C4-2B (cell line): ENCODE results near the gene LRRC59.

ENCODE experiments used
- H3K27ac ChIP-seq: fragments of 450-650 bp; 2 replicates; pipeline ENCODE4 v1.5.1; 2017
- ZFX ChIP-seq: fragments of 450-650 bp; IDR thresholded peaks from 2 replicates; pipeline ENCODE4 v1.6.1; 2017
- TF ChIP-seq, protein P1 (sequence below): fragments of 450-650 bp; conservative IDR thresholded peaks from 2 replicates; pipeline ENCODE4 v1.5.1; 2017; ENCODE audit warnings: mild to moderate bottlenecking

Gene LRRC59

DNA sequence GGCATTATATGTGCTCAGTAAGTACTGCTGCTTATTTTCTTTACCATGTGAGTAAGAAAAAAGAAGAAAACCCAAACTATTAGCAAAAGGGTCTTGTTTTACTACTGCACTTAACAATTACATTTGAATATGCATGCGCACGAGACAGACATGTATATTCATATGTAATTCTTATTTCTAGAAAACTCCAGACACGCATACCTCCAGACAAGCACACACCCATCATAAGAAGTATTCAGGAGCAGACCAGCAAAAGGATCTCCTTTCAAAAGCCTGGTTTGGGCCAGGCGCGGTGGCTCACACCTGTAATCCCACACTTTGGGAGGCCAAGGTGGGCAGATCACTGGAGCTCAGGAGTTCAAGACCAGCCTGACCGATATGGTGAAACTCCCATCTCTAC, 7.8 kb downstream of the LRRC59 start:
- no peak for TF ChIP-seq ZFX
- TF ChIP-seq, protein P1, sequence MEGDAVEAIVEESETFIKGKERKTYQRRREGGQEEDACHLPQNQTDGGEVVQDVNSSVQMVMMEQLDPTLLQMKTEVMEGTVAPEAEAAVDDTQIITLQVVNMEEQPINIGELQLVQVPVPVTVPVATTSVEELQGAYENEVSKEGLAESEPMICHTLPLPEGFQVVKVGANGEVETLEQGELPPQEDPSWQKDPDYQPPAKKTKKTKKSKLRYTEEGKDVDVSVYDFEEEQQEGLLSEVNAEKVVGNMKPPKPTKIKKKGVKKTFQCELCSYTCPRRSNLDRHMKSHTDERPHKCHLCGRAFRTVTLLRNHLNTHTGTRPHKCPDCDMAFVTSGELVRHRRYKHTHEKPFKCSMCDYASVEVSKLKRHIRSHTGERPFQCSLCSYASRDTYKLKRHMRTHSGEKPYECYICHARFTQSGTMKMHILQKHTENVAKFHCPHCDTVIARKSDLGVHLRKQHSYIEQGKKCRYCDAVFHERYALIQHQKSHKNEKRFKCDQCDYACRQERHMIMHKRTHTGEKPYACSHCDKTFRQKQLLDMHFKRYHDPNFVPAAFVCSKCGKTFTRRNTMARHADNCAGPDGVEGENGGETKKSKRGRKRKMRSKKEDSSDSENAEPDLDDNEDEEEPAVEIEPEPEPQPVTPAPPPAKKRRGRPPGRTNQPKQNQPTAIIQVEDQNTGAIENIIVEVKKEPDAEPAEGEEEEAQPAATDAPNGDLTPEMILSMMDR = no peak
- H3K27ac ChIP-seq = no peak overlapping the region

DNA sequence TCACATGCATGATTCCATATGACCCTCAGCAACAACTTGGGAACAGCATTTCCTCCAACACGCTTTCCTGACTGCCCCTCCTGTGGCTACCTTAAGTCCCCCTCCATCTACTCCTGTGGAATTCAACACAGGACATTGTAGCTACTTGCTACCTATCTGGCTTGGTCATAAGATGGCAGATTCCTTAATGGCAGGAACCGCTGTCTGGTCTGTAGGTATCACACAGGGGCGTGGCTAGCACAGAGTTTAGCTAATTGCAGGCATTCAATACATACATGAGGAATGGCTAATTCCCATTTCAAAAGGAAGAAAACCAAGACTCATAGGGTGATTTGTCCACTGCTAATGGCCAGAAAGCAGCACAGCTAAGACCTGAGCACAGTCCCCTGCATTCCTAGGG, 8.6 kb downstream of the LRRC59 start:
- TF ChIP-seq, protein P1 = no peak
- no peak for TF ChIP-seq ZFX
- no peak overlapping the region for H3K27ac ChIP-seq

DNA sequence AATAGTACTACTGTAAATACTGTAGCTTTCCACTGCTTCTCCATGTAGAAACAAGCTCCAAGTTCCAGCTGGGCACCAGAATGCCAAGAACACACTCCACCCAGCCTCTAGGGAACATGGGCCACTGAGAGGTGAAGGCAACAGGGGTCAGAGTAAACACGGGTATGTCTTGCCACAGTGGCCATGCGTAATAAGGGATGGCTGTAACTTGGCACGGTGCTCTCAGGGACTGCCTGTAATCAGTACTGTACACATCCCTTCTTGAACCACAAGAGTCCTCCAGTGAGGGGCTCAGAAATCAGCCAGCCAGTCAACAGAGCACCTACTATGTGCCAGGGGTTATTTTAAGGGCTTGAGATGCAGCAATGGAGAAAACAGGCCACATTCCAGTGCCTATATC, 10.8 kb downstream of the LRRC59 start:
- TF ChIP-seq, protein P1 = no peak
- H3K27ac ChIP-seq = no peak overlapping the region

DNA sequence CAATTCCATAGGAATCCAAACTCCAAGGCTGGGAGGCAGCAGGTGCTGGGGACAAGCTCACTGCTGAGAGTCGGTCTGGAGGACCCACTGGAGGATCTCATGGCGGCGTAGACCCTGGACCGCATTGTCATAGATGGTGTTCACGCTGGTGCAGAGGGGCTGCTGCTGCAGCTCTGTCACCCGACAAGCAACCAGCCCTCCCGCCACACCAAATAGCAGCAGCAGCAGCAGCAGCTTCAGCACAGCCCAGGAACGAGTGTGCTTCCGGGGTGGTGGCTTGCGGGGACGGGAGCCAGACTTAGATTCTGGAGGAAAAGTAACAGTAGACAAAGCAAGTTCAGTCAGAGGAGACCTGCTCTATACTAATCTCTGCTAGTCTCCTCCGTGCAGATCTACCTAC, 14.4 kb downstream of the LRRC59 start:
- no peak overlapping the region for H3K27ac ChIP-seq

DNA sequence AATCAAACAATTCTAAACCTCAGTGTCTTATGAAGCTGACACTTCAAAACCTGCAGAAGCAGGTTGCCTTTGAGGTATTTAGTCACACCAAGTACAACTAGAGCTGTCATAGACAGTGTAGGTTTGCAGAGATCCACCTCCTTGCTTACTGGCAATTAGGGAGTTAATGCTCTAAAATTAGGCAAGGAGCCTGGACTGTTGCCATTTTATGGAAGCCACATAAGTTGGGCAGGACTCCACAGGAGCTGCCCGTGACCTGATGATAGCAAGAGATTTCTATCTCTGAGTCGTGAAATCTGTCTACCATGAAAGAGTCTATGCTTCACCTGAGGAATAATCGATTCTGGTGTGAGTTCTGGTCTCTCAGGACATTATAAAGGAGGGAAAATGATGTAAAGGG, 15.4 kb downstream of the LRRC59 start:
- no peak for TF ChIP-seq ZFX
- TF ChIP-seq, protein P1 = no peak
- H3K27ac ChIP-seq = no peak overlapping the region

More for the DNA sequence above, 14.4 kb downstream of the LRRC59 start:
- TF ChIP-seq, protein P1 = no peak
- TF ChIP-seq ZFX = no peak

DNA sequence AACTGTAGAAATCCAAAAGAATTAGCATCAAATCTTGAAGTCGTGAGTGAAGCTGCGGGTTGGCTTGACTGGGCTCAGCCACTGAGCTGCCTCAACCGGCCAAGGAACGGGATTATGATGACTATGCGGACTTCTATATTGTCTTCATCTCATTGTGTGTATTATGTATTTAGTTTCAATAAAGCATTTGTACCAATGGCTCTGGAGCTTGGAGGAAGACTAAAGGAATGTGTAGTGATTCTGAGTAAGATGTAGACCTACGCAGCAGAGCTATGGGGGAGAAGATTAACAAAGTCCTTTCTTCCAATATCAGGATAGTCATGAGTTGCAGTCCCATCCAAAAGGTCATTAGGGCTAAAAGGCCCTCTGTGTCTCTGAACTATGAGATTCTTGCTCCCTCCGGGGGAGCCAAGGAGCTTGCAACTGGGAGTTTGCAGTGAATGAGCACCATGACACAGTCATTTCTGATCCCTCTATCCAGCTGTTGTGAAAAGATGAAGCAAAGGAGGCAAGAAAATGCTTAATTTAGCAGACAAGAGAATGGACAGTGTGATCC, 16.0 kb downstream of the LRRC59 start:
- TF ChIP-seq, protein P1 = no peak; the same call in 1 of the 2 replicates
- TF ChIP-seq ZFX = no peak
- no peak overlapping the region for H3K27ac ChIP-seq

DNA sequence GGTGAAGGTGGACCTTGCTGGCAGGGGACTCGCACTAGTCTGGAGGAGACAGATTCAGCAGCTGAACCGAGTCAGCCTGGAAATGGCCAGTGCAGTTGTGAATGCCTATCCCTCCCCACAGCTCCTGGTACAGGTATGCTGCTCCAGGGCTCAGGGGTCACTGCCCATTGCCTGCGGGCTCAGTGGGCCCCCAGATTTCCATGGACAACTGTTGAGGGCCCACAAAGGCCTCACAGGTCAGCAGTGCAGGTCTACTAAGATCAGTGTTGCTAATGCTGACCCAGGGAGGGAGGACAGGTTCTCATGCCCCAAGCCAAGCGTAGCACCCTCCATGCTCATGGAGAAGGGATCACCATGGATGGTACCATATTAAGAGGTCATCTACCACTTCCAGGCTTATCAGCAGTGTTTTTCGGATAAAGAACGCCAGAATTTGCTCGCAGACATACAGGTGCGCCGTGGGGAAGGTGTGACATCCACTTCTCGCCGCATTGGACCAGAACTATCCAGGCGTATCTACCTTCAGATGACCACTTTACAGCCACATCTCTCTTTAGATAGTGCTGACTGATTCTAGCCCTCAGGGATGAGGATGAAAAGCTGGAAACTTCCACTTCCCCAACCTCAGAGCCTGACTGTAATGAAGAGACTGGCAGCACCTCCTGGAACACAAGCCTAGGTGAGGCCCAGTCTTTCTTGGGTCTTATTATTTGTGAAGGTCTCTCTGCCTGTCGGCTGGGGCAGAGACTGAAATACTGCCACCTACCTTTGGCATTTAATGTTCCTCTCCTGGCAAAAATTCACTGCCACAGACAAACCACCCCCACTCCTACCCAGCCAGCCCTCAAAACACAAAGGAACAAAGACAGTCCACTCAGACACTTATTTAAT, 16.7 kb downstream of the LRRC59 start:
- TF ChIP-seq, protein P1 = no peak; the same call in 1 of the 2 replicates
- TF ChIP-seq ZFX = no peak

More for the DNA sequence above, 16.7 kb downstream of the LRRC59 start:
- no peak overlapping the region for H3K27ac ChIP-seq
